Prostate gland (tissue), 2 donors: Measurements from ENCODE around the gene PCDHGA7. TPM values are rescaled to one million over a fixed set of nuclear protein-coding genes. Genes with fewer than 3 reads are reported as not detected.
A peak's percentile ranks its signal among the peaks of the same experiment; 100 is the strongest.
"Not testable (repeated sequence)": the region's sequence is repeated elsewhere in the genome, so short reads cannot be mapped to it uniquely, and the experiment has no call there.

Experiments used
- DNase-seq: peaks from one replicate; pipeline ENCODE4 v3.0.0-alpha.2; 2019; ENCODE audit warnings: low spot score
- H3K27ac ChIP-seq, 2 donors: fragments of 200-600 bp; sonication (generic); 2 replicates each; pipeline ENCODE4 v1.5.1; 2017 to 2019
- H3K27me3 ChIP-seq: fragments of 200-600 bp; sonication (generic); replicated peaks from 2 replicates; pipeline ENCODE4 v1.5.1; 2019; ENCODE audit not compliant: insufficient read depth
- H3K36me3 ChIP-seq, 2 donors: fragments of 200-600 bp; sonication (generic); 1 replicate in 1 of 2; 2 replicates in 1 of 2; pipeline versions ENCODE4 v1.5.1 to v1.8.1; 2017 to 2019
- H3K4me1 ChIP-seq: fragments of 200-600 bp; sonication (generic); replicated peaks from 2 replicates; pipeline ENCODE4 v1.5.1; 2019
- H3K4me3 ChIP-seq, 2 donors: fragments of 200-600 bp; sonication (generic); 2 replicates each; pipeline ENCODE4 v1.5.1; 2017 to 2019
- H3K9me3 ChIP-seq: fragments of 200-600 bp; sonication (generic); 2 replicates; pipeline ENCODE4 v1.5.1; 2017
- CTCF ChIP-seq, 4 experiments: fragments of 200-600 bp in 2 of 4; fragments of 450-650 bp in 2 of 4; sonication (generic) in 2 of 4; IDR thresholded peaks; 1 replicate in 3 of 4; 2 replicates in 1 of 4; pipeline ENCODE4 v1.5.1; 2016 to 2019; ENCODE audit warnings: antibody characterized with exemption in 4 of 4, mild to moderate bottlenecking in 2 of 4, moderate library complexity in 2 of 4
- POLR2A ChIP-seq: fragments of 450-650 bp; IDR thresholded peaks from one replicate; pipeline ENCODE4 v1.6.1; 2016; ENCODE audit warnings: antibody characterized with exemption, mild to moderate bottlenecking
- POLR2AphosphoS5 ChIP-seq: sonication (generic); formaldehyde crosslinking; IDR thresholded peaks from one replicate; pipeline ENCODE4 v1.6.1; 2017; ENCODE audit warnings: antibody characterized with exemption
- WGBS: methylation state at CpG from one replicate; pipeline ENCODE4 v1.1.5; 2018; 5-methylcytosine and 5-hydroxymethylcytosine counted together
- intact Hi-C: fragments of 100-400 bp; cut with DNase I; formaldehyde crosslinking; loops from one replicate; pipeline ENCODE4 v1.14.2; 2022
- total RNA-seq, 2 donors: library from RNA; depleted of rRNA; stranded (reverse); fragments of >200 nt; gene quantifications; one replicate each; pipeline ENCODE4 v1.1.0, GENCODE V29; 2016

The PCDHGA7 gene
- total RNA-seq, 2 donors from 2014 or later = 4.1 to 8.2 TPM

GRCh38 chr5:141422742-141423291 is 40.3 kb downstream of the PCDHGA7 start:
- intact Hi-C loops = no loop called here
- 21% methylated on average over 42 of the region's 42 CpGs for WGBS
- no peak overlapping the region for H3K27ac ChIP-seq
- H3K4me1 ChIP-seq = no peaks in the 10 kb centered on the region
- TF ChIP-seq POLR2A (no peak), POLR2AphosphoS5 (no peak), CTCF (IDR thresholded peaks at IDR 0.05) (no peak)
- H3K27me3 ChIP-seq = no peaks in the 10 kb centered on the region
- peaks cover 5% of the 10 kb centered on the region for H3K9me3 ChIP-seq
- H3K4me3 ChIP-seq = no peak overlapping the region
- DNase-seq = no peak
- H3K36me3 ChIP-seq = no peaks in the 10 kb centered on the region

- H3K9me3 ChIP-seq = peaks cover 9% of the 10 kb centered on the region
- H3K4me3 ChIP-seq = no peak overlapping the region
- TF ChIP-seq POLR2AphosphoS5 (no peak), POLR2A (no peak), CTCF (IDR thresholded peaks at IDR 0.05) (no peak)
- no peaks in the 10 kb centered on the region for H3K4me1 ChIP-seq
- no peaks in the 10 kb centered on the region for H3K36me3 ChIP-seq
- WGBS = 34% methylated on average over 34 of the region's 53 CpGs
- no peak for DNase-seq
- H3K27me3 ChIP-seq = no peaks in the 10 kb centered on the region
- no peak overlapping the region for H3K27ac ChIP-seq
- intact Hi-C loops = no loop called here
Observed at GRCh38 chr5:141427783-141428426, 45.4 kb downstream of the PCDHGA7 start.

- Histone ChIP-seq H3K36me3 (no peaks in the 10 kb centered on the region), H3K4me3 (no peak within 1 kb of the TSS), H3K4me1 (no peaks in the 10 kb centered on the region), H3K27me3 (no peaks in the 10 kb centered on the region), H3K27ac (no peak within 1 kb of the TSS), H3K9me3 (peaks cover 9% of the 10 kb centered on the region)
- DNase-seq = no peak
- TF ChIP-seq POLR2A = no peak
- TF ChIP-seq CTCF (IDR thresholded peaks at IDR 0.05) = peak in 2 of 4 experiments; percentile 27 to 41
- peak; percentile 6 for TF ChIP-seq POLR2AphosphoS5
- intact Hi-C loops = no loop called here
- WGBS = 14% methylated on average over 33 of the region's 33 CpGs
Observed at GRCh38 chr5:141430332-141431113, 48.0 kb downstream of the PCDHGA7 start, which contains the start of gene PCDHGA12. Gene PCDHGA12 (plus strand): TSS chr5:141430507. CDS start chr5:141430760, 253 bp downstream.

- TF ChIP-seq POLR2A = no peak
- no peak for TF ChIP-seq CTCF (IDR thresholded peaks at IDR 0.05)
- TF ChIP-seq POLR2AphosphoS5 = no peak
- Histone ChIP-seq H3K27me3 (no peaks in the 10 kb centered on the region), H3K9me3 (peaks cover 9% of the 10 kb centered on the region), H3K27ac (no peak overlapping the region), H3K36me3 (no peaks in the 10 kb centered on the region), H3K4me3 (no peak overlapping the region), H3K4me1 (no peaks in the 10 kb centered on the region)
- 19% methylated on average over 32 of the region's 37 CpGs for WGBS
- no peak for DNase-seq
- intact Hi-C loops = no loop called here
Observed at GRCh38 chr5:141431286-141431685, 48.7 kb downstream of the PCDHGA7 start.

- H3K4me1 ChIP-seq, H3K27ac ChIP-seq, H3K9me3 ChIP-seq, H3K36me3 ChIP-seq, DNase-seq, intact Hi-C loops, H3K4me3 ChIP-seq, H3K27me3 ChIP-seq: not testable (repeated sequence)
- 24% methylated on average over 26 of the region's 38 CpGs for WGBS
Observed at GRCh38 chr5:141432308-141432707, 49.8 kb downstream of the PCDHGA7 start.

GRCh38 chr5:141432726-141433125 is 50.2 kb downstream of the PCDHGA7 start:
- DNase-seq, intact Hi-C loops, H3K4me1 ChIP-seq, H3K27ac ChIP-seq, H3K9me3 ChIP-seq, H3K27me3 ChIP-seq, H3K4me3 ChIP-seq, H3K36me3 ChIP-seq: not testable (repeated sequence)
- WGBS = 23% methylated on average over 25 of the region's 29 CpGs
